Mucosa of descending colon (tissue), 3 donors: ENCODE data around the gene PDE1C. TPM values are rescaled to one million over a fixed set of nuclear protein-coding genes. Genes with fewer than 3 reads are reported as not detected.

Experiments used
- ATAC-seq: fragments of 200-7000 bp; cut with Tn5 transposase; one replicate; pipeline ENCODE4 v1.9.1; 2020; ENCODE audit warnings: mild to moderate bottlenecking, moderate library complexity
- DNase-seq, 3 donors: peaks; one replicate each; pipeline ENCODE4 v3.0.0-alpha.2; 2020
- H3K36me3 ChIP-seq: fragments of 200-600 bp; one replicate; pipeline ENCODE4 v1.8.0; 2021; ENCODE audit warnings: low read depth, mild to moderate bottlenecking
- H3K4me1 ChIP-seq: fragments of 200-600 bp; one replicate; pipeline ENCODE4 v1.8.0; 2021; ENCODE audit warnings: low read depth, mild to moderate bottlenecking
- H3K4me3 ChIP-seq: fragments of 200-600 bp; one replicate; pipeline ENCODE4 v1.8.0; 2021; ENCODE audit warnings: mild to moderate bottlenecking
- H3K9me3 ChIP-seq: fragments of 200-600 bp; one replicate; pipeline ENCODE4 v1.8.0; 2021; ENCODE audit warnings: mild to moderate bottlenecking
- CTCF ChIP-seq: fragments of 200-600 bp; IDR thresholded peaks from one replicate; pipeline ENCODE4 v1.8.0; 2022; ENCODE audit warnings: antibody characterized with exemption, mild to moderate bottlenecking
- intact Hi-C, 2 donors: fragments of 100-400 bp; cut with DNase I in 1 of 2; cut with micrococcal nuclease in 1 of 2; formaldehyde crosslinking; loops; one replicate each; pipeline versions ENCODE4 v1.11.0 to v1.11.1; 2022; cut with DNase I, micrococcal nuclease
- total RNA-seq, 3 donors: library from RNA; stranded (reverse); fragmentation: NEBNext Ultra II Directional in 2 of 3; extraction: Animal tissue kit (Norgen Biotek cat#: 25700) in 2 of 3; gene quantifications; one replicate each; pipeline versions ENCODE4 v1.2.1 to v1.2.4, GENCODE V29; 2021 to 2023
- donor health status: DM: no; HTN: no; CAD: no; lungs with moderate emphysema.
- donor health status: DM: no; HTN: no; CAD: no.
- donor health status: DM: no; HTN: yes; CAD: no.

The PDE1C gene
- total RNA-seq, 3 donors from 2014 or later = 2.5 to 4.8 (median 2.5) TPM

- Histone ChIP-seq H3K36me3 (no peaks in the 10 kb centered on the region), H3K4me3 (no peak overlapping the region), H3K4me1 (no peaks in the 10 kb centered on the region), H3K9me3 (no peaks in the 10 kb centered on the region)
- no peak for TF ChIP-seq CTCF
- intact Hi-C loops = no loop called here
- DNase-seq (no peak), ATAC-seq (no peak)
Measured at GRCh38 chr7:31896925-31897324, 173.3 kb downstream of the PDE1C start.

GRCh38 chr7:31894308-31894707 lies 175.9 kb downstream of the PDE1C start:
- ATAC-seq (no peak), DNase-seq (no peak)
- Histone ChIP-seq H3K9me3 (no peaks in the 10 kb centered on the region), H3K4me3 (no peak overlapping the region), H3K4me1 (no peaks in the 10 kb centered on the region), H3K36me3 (no peaks in the 10 kb centered on the region)
- no peak for TF ChIP-seq CTCF
- intact Hi-C loops = no loop called here

DNA sequence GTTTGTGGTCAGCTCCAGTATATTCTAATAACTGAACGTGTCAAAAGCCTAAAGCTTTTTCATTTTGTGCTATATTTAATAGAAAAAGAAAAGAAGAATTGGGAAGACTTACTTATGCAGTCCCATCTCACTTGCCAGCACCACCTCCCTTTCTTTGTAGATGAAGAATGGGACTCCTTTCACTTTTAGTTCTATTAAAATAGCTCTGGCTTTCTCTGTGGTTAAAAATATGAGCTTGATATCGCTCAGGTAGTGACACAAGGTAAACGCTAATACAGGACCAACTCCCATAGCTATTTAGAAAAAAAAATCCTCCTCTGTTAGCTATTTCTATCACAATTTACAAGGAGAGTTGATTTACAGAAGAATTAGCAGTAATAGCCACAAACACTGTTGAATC lies 176.8 kb downstream of the PDE1C start:
- Histone ChIP-seq H3K4me3 (no peak overlapping the region), H3K9me3 (no peaks in the 10 kb centered on the region), H3K4me1 (no peaks in the 10 kb centered on the region), H3K36me3 (no peaks in the 10 kb centered on the region)
- intact Hi-C loops = no loop called here
- no peak for TF ChIP-seq CTCF
- ATAC-seq = no peak
- DNase-seq = no peak

- intact Hi-C loops = no loop called here
- no peaks in the 10 kb centered on the region for H3K9me3 ChIP-seq
- TF ChIP-seq CTCF = no peak
- H3K36me3 ChIP-seq = no peaks in the 10 kb centered on the region
- DNase-seq = no peak
- no peak overlapping the region for H3K4me3 ChIP-seq
- no peaks in the 10 kb centered on the region for H3K4me1 ChIP-seq
- no peak for ATAC-seq
Measured at GRCh38 chr7:31892099-31892829, 177.9 kb downstream of the PDE1C start.

DNA sequence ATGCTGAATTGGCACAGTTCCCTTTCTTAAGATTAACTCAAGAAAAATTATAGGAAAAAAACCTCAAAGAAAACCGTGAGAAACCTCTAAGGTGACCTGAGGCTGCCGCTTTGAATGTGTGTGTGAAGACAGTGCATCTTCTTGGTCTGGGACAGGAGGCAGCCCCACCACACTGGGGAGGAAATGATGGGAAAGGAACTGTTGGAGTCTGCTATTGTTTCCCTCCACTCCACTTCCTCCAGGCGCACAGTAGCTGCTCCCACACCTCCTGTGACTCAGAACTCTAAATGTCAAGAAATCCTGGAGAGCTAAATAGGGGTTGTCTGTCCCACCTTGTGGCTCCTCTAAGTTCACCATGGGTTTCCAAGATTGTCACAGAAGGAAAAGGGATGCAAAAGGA lies 179.4 kb downstream of the PDE1C start:
- H3K36me3 ChIP-seq = no peaks in the 10 kb centered on the region
- intact Hi-C loops = no loop called here
- no peaks in the 10 kb centered on the region for H3K9me3 ChIP-seq
- no peak overlapping the region for H3K4me3 ChIP-seq
- DNase-seq (no peak), ATAC-seq (no peak)
- H3K4me1 ChIP-seq = no peaks in the 10 kb centered on the region
- no peak for TF ChIP-seq CTCF

GRCh38 chr7:31890198-31890597 lies 180.0 kb downstream of the PDE1C start:
- no peaks in the 10 kb centered on the region for H3K36me3 ChIP-seq
- H3K4me1 ChIP-seq = no peaks in the 10 kb centered on the region
- intact Hi-C loops = no loop called here
- H3K4me3 ChIP-seq = no peak overlapping the region
- no peaks in the 10 kb centered on the region for H3K9me3 ChIP-seq
- ATAC-seq (peak; percentile 25), DNase-seq (peak in 1 of 3 donors; percentile 22)
- no peak for TF ChIP-seq CTCF
